Keratinocyte (primary cell): Measurements from ENCODE around the gene MON2.

Experiments used
- EZH2 ChIP-seq: IDR thresholded peaks from one replicate; pipeline ENCODE4 v1.6.1; 2012; ENCODE audit warnings: inconsistent platforms, mild to moderate bottlenecking, low read length, moderate library complexity
- TF ChIP-seq, protein P1 (sequence below), 3 experiments: IDR thresholded peaks in 1 of 3; conservative IDR thresholded peaks in 1 of 3; optimal IDR thresholded peaks in 1 of 3; 2 replicates in 2 of 3; 3 replicates in 1 of 3; pipeline versions ENCODE3 to v1.5.1; 2011; ENCODE audit warnings: low read length in 3 of 3, mild to moderate bottlenecking in 3 of 3, moderate library complexity in 2 of 3, control low read depth in 1 of 3, inconsistent platforms in 1 of 3; ENCODE audit not compliant: insufficient read depth in 2 of 3; ENCODE audit errors: extremely low read depth in 1 of 3

DNA sequence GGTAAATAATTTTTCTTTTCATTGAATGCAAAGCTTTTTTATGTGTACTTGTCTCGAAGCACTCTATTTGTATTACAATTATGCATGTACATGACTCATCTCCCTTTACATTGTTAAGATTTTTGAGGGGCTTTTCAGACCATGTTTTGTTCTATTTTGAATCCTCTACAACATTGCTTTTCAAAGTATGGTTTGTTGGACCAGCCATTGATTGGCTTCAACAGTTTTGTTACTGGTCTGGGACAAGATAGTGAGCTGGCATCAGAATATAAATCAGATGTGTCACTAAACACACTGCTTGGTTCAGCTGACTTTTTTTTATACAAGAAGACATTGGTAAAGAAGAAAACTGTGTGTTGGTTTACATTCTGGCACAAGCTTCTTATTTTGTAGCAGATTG, 122.3 kb downstream of the MON2 start:
- TF ChIP-seq, protein P1, sequence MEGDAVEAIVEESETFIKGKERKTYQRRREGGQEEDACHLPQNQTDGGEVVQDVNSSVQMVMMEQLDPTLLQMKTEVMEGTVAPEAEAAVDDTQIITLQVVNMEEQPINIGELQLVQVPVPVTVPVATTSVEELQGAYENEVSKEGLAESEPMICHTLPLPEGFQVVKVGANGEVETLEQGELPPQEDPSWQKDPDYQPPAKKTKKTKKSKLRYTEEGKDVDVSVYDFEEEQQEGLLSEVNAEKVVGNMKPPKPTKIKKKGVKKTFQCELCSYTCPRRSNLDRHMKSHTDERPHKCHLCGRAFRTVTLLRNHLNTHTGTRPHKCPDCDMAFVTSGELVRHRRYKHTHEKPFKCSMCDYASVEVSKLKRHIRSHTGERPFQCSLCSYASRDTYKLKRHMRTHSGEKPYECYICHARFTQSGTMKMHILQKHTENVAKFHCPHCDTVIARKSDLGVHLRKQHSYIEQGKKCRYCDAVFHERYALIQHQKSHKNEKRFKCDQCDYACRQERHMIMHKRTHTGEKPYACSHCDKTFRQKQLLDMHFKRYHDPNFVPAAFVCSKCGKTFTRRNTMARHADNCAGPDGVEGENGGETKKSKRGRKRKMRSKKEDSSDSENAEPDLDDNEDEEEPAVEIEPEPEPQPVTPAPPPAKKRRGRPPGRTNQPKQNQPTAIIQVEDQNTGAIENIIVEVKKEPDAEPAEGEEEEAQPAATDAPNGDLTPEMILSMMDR (optimal IDR thresholded peaks at IDR 0.05 in 1 of 3, IDR thresholded peaks at IDR 0.05 in 1 of 3, conservative IDR thresholded peaks at IDR 0.05 in 1 of 3; ENCODE audit: extremely low read depth in 1 of 3, insufficient read depth in 2 of 3, low read length in 3 of 3): no peak
- no peak for TF ChIP-seq EZH2
